ENCODE results near the gene TSPEAR. TPM values are rescaled to one million over a fixed set of nuclear protein-coding genes. Genes with fewer than 3 reads are reported as not detected.

The TSPEAR gene
- total and polyA plus RNA-seq, 2 of the 13 experiments (the other 11 are each of a cell fraction or from before 2014, with no cell fraction given) = 0.07 to 0.32 TPM

DNA sequence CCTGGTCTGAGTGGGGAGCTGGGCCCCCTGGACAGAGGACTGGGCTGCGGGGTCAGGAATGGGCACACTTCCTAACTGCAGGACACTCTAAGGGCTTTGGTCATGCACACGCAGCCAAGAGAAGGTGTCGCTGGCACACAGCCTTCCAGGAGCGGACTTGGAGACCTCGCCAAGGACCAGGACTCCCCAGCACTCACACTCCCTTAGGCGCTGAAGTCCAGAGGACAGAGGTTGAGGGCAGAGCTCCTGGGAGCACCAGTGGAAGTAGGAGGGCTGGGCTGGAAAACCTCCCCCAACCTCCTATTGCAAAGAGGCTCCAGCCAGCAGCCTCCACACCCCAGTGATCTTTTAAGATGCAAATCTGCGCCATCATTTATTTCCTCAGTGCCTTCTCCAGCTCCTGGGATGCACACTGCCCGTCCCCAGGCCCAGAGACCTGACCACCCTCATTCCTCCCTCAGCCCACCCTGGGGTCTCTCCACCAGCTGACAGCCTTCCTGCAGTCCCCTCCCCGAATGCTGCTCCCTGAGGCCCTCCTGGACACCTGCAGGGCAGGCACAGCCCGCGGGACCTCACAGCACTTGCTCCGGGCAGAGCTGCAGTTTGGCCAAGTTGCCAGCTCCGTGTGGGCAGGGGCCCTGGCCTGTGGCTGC, 3.0 kb downstream of the TSPEAR start:
- POLR2A ChIA-PET = no interaction called here
- intact Hi-C loops (cut with micrococcal nuclease; ENCODE audit: unreplicated experiment) = no loop called here
- no peak overlapping the region for H3K4me2 ChIP-seq (ENCODE audit: low read depth, low read length)
- FAIRE-seq (no peak), ATAC-seq (no peak), DNase-seq (ENCODE audit: low spot score) (no peak)
- CTCF ChIA-PET (ENCODE audit: low intra/inter-chr PET ratio, low total read pairs) = no interaction called here
- H3K27me3 ChIP-seq (ENCODE audit: control insufficient read depth in 1 of 2, insufficient read depth in 2 of 2, low read length in 2 of 2) = peaks cover 14 to 68% of the 10 kb centered on the region in 2 experiments
- no peaks in the 10 kb centered on the region for H4K20me1 ChIP-seq (ENCODE audit: insufficient read depth, low read length)
- no peaks in the 10 kb centered on the region for H3K79me2 ChIP-seq (ENCODE audit: insufficient read depth, low read length)
- no peak overlapping the region for H3K9ac ChIP-seq (ENCODE audit: insufficient read depth, low read depth, low read length)
- no TSS peak for BruUV-seq (replicated peaks)
- TF ChIP-seq MEIS2 (CRISPR knock-in tag; IDR thresholded peaks at IDR 0.05) = no peak
- TF ChIP-seq, protein P1, sequence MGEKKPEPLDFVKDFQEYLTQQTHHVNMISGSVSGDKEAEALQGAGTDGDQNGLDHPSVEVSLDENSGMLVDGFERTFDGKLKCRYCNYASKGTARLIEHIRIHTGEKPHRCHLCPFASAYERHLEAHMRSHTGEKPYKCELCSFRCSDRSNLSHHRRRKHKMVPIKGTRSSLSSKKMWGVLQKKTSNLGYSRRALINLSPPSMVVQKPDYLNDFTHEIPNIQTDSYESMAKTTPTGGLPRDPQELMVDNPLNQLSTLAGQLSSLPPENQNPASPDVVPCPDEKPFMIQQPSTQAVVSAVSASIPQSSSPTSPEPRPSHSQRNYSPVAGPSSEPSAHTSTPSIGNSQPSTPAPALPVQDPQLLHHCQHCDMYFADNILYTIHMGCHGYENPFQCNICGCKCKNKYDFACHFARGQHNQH (CRISPR knock-in tag; IDR thresholded peaks at IDR 0.05) = no peak
- TF ChIP-seq SNAPC2 (CRISPR knock-in tag; IDR thresholded peaks at IDR 0.05) = no peak
- TF ChIP-seq POGZ (CRISPR knock-in tag; IDR thresholded peaks at IDR 0.05) = no peak
- no peak for TF ChIP-seq ZFP36L1 (CRISPR knock-in tag; IDR thresholded peaks at IDR 0.05)
- no peak for TF ChIP-seq ZNF510 (CRISPR knock-in tag; IDR thresholded peaks at IDR 0.05; ENCODE audit: low read depth)
- no peak for TF ChIP-seq SOX13 (IDR thresholded peaks at IDR 0.05)
- no peak for TF ChIP-seq SOX13 (CRISPR knock-in tag; conservative IDR thresholded peaks at IDR 0.05 in 1 of 2, IDR thresholded peaks at IDR 0.05 in 1 of 2)
- TF ChIP-seq MAFG (CRISPR knock-in tag; IDR thresholded peaks at IDR 0.05) = no peak
- TF ChIP-seq, protein P2, sequence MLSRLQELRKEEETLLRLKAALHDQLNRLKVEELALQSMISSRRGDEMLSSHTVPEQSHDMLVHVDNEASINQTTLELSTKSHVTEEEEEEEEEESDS (CRISPR knock-in tag; IDR thresholded peaks at IDR 0.05; ENCODE audit: borderline replicate concordance) = no peak
- TF ChIP-seq ZNF572 (CRISPR knock-in tag; IDR thresholded peaks at IDR 0.05) = no peak
- TF ChIP-seq, protein P3, sequence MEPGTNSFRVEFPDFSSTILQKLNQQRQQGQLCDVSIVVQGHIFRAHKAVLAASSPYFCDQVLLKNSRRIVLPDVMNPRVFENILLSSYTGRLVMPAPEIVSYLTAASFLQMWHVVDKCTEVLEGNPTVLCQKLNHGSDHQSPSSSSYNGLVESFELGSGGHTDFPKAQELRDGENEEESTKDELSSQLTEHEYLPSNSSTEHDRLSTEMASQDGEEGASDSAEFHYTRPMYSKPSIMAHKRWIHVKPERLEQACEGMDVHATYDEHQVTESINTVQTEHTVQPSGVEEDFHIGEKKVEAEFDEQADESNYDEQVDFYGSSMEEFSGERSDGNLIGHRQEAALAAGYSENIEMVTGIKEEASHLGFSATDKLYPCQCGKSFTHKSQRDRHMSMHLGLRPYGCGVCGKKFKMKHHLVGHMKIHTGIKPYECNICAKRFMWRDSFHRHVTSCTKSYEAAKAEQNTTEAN (CRISPR knock-in tag; conservative IDR thresholded peaks at IDR 0.05) = no peak
- TF ChIP-seq, protein P4, sequence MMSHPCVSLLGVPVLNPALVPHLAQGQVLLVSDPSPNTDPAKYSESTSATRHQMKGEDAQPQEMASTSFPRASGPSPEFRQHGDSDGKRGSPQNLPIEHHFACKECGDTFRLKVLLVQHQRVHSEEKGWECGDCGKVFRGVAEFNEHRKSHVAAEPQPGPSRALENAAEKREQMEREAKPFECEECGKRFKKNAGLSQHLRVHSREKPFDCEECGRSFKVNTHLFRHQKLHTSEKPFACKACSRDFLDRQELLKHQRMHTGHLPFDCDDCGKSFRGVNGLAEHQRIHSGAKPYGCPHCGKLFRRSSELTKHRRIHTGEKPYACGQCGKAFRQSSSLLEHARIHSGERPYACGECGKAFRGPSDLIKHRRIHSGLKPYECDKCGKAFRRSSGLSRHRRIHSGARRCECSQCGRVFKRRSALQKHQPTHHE (CRISPR knock-in tag; IDR thresholded peaks at IDR 0.05; ENCODE audit: borderline replicate concordance) = no peak
- H3K4me1 ChIP-seq (ENCODE audit: insufficient read depth, low read length) = peaks cover 19% of the 10 kb centered on the region
- in situ Hi-C loops (cut with HindIII; ENCODE audit: extremely low pct_ligation_motif_present, low pct_unique_long_range_greater_than_20kb) = no loop called here
- H3K4me3 ChIP-seq (replicated peaks in 1 of 3; ENCODE audit: insufficient read depth in 1 of 3, low read depth in 2 of 3, low read length in 3 of 3) = no peak overlapping the region
- H3K27ac ChIP-seq (ENCODE audit: extremely low read length, insufficient read depth, low read length) = no peak overlapping the region
- no peak overlapping the region for H2AFZ ChIP-seq (ENCODE audit: low read length)
- H3K36me3 ChIP-seq (replicated peaks in 1 of 2; ENCODE audit: control insufficient read depth in 1 of 2, insufficient read depth in 2 of 2, low read length in 2 of 2) = no peaks in the 10 kb centered on the region
- WGBS (ENCODE audit: low lambda C conversion rate) = 0% methylated on average over 4 of the region's 13 CpGs
- no peaks in the 10 kb centered on the region for H3K9me3 ChIP-seq (ENCODE audit: low read length)
